ENCODE measurements around the gene SLC30A7. TPM values are rescaled to one million over a fixed set of nuclear protein-coding genes. Genes with fewer than 3 reads are reported as not detected.

The SLC30A7 gene
- total RNA-seq, 1 donor from 2014 or later: 14.2 TPM

DNA sequence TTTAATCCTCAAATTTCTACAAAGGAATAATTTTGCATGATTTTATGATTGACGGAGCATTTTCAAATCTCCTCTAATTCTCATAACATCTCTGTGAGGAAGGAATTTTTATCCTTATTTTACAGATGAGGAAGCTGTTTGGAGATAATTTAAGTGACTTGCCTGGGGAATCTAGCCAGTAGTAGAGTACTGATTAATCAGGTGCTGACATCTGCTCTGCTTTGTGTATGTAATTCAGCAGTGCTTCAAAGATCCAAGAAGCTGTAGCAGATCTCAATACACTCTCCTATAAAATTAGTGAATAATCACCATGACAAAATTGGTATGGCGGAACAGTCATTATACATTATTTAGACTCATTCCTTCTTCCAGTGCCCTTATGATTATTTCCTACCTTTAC, 83.7 kb downstream of the SLC30A7 start:
- H3K36me3 ChIP-seq: peaks cover 0 to 9% of the 10 kb centered on the region in 2 donors
- H3K4me1 ChIP-seq: no peaks in the 10 kb centered on the region
- no peak for DNase-seq (ENCODE audit: extremely low spot score in 2 of 2)
- H3K4me3 ChIP-seq: no peak overlapping the region
- no peaks in the 10 kb centered on the region for H3K9me3 ChIP-seq
- intact Hi-C loops (cut with DNase I): no loop called here
- no peak overlapping the region for H3K27ac ChIP-seq
- no peaks in the 10 kb centered on the region for H3K27me3 ChIP-seq
- TF ChIP-seq POLR2A (IDR thresholded peaks at IDR 0.05) (no peak), POLR2AphosphoS5 (IDR thresholded peaks at IDR 0.05; ENCODE audit: insufficient read depth in 1 of 2, low read depth in 1 of 2) (no peak)
- TF ChIP-seq, protein P1, sequence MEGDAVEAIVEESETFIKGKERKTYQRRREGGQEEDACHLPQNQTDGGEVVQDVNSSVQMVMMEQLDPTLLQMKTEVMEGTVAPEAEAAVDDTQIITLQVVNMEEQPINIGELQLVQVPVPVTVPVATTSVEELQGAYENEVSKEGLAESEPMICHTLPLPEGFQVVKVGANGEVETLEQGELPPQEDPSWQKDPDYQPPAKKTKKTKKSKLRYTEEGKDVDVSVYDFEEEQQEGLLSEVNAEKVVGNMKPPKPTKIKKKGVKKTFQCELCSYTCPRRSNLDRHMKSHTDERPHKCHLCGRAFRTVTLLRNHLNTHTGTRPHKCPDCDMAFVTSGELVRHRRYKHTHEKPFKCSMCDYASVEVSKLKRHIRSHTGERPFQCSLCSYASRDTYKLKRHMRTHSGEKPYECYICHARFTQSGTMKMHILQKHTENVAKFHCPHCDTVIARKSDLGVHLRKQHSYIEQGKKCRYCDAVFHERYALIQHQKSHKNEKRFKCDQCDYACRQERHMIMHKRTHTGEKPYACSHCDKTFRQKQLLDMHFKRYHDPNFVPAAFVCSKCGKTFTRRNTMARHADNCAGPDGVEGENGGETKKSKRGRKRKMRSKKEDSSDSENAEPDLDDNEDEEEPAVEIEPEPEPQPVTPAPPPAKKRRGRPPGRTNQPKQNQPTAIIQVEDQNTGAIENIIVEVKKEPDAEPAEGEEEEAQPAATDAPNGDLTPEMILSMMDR (IDR thresholded peaks at IDR 0.05): no peak

DNA sequence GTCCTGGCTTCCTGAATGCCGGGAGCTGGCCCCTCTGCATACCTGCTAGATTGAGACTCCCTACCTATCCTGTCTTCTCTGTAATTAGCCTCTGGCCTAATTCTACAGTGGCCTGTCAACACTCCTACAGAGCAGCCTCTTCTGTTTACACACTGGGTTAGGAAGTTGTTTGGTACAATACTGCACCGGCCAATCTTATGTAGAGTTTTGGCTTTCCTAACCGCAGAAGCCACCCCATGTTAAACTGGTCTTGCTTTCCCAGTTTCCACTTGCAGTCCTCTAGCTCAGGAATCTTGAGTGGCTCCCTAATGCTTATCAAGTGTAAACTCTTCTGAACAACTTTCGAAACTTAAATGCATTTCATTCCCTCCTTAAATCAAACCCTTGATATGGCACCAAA, 86.9 kb downstream of the SLC30A7 start:
- intact Hi-C loops (cut with DNase I): no loop called here
- Histone ChIP-seq H3K9me3 (no peaks in the 10 kb centered on the region), H3K27ac (no peak overlapping the region), H3K27me3 (no peaks in the 10 kb centered on the region), H3K36me3 (no peaks in the 10 kb centered on the region), H3K4me1 (no peaks in the 10 kb centered on the region), H3K4me3 (no peak overlapping the region)
- DNase-seq (ENCODE audit: extremely low spot score in 2 of 2): no peak
- TF ChIP-seq, protein P1 (IDR thresholded peaks at IDR 0.05): no peak
- TF ChIP-seq POLR2A (IDR thresholded peaks at IDR 0.05): no peak

DNA sequence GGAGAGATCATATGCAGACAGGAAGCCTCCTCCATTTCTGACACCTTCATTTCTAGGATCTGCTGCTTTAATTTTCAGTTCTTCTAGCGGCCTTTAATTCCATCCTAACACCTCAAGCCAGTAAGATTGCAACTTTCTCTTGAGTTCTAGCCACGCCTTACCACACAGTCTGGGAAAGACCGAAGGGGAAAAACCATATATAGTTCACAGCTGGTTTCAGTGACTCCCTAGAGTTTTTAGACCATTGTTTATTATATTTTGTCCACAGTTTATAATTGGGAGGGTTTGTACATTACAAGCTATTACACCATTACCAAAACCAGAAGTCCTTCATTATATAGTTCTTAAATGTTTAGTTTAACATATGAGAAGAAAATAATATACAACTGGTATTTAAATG, 92.2 kb downstream of the SLC30A7 start:
- TF ChIP-seq POLR2A (IDR thresholded peaks at IDR 0.05) (no peak), POLR2AphosphoS5 (IDR thresholded peaks at IDR 0.05; ENCODE audit: insufficient read depth in 1 of 2, low read depth in 1 of 2) (no peak)
- TF ChIP-seq, protein P1 (IDR thresholded peaks at IDR 0.05): no peak
- no peaks in the 10 kb centered on the region for H3K4me1 ChIP-seq
- intact Hi-C loops (cut with DNase I): no loop called here
- DNase-seq (ENCODE audit: extremely low spot score in 2 of 2): no peak
- no peaks in the 10 kb centered on the region for H3K36me3 ChIP-seq
- H3K27ac ChIP-seq: no peak overlapping the region
- no peaks in the 10 kb centered on the region for H3K27me3 ChIP-seq
- no peaks in the 10 kb centered on the region for H3K9me3 ChIP-seq
- H3K4me3 ChIP-seq: no peak overlapping the region

DNA sequence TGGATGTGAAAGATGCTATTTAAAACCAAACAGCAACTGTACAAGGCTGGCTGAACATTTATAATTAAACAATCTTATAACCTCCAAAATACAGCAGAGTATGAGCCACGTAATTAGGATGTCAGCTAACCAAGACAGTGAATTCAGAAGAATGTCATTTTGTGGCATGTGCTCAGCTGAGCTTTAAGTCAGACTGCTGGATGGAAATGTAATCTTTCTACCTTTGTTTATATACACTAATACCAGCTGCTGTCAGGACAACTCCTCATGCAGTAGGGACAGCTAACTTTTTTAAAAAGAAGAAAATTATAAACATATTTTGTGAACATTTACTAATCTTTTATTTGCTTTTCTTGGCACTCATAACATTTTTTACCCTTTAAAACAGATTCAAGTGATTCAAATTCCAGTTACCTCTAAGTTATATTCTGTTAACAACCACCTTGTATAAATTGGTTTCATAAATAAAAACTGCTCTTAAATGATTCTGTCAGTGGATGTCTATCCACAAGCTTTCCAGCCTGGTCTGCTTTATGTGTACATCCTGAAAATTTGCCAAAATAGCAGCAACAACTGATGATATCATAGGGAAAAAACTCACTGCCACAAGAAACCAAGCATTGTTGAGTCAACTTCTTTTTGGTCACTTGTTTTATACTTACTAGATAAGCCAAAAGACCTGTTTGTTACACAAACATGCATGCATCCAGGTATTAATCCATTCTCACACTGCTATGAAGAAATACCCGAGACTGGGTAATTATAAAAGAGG, 93.6 kb downstream of the SLC30A7 start:
- no peaks in the 10 kb centered on the region for H3K27me3 ChIP-seq
- no peaks in the 10 kb centered on the region for H3K36me3 ChIP-seq
- no peaks in the 10 kb centered on the region for H3K4me1 ChIP-seq
- TF ChIP-seq POLR2AphosphoS5 (IDR thresholded peaks at IDR 0.05; ENCODE audit: insufficient read depth in 1 of 2, low read depth in 1 of 2) (no peak), POLR2A (IDR thresholded peaks at IDR 0.05) (no peak)
- TF ChIP-seq, protein P1 (IDR thresholded peaks at IDR 0.05): no peak
- H3K27ac ChIP-seq: no peak overlapping the region
- no peak overlapping the region for H3K4me3 ChIP-seq
- intact Hi-C loops (cut with DNase I): no loop called here
- no peaks in the 10 kb centered on the region for H3K9me3 ChIP-seq
- DNase-seq (ENCODE audit: extremely low spot score in 2 of 2): no peak

DNA sequence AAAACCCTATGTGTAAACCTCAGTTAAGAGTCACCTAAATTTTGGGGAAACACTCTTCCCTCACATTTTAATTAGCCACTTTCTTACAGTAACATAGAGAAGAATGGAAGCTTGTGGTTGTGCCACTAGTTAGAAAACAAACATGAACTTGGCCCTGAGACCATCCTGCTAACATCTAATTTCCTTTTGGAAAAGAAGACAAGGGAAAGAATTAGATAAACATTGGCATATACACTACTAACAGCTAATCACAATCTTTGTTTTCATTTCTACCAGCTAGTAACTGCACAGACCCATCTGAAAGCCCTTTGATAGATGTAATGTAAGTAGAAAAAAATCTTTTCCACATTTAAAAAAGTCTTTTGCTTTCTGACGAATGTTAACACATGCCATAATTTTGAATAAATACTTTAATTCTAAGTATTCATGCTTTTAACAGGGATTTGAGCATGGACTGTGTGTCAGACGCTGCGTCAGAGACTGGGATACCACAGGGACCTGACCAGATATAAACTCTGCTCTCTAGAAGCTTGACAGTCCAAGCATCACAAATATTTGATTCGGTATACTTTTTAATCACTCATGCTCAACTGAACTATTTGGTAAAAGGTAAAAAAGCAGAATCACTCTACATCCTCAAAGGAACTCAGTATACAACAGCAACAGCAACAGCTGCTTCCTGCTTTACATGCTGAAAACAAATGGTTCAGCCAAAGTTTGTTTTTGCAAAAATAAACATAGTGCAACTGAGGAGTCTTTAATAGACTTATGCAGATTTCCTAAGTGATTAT, 99.5 kb downstream of the SLC30A7 start:
- H3K27me3 ChIP-seq: no peaks in the 10 kb centered on the region
- no peaks in the 10 kb centered on the region for H3K9me3 ChIP-seq
- no peak overlapping the region for H3K27ac ChIP-seq
- TF ChIP-seq POLR2A (IDR thresholded peaks at IDR 0.05) (no peak), POLR2AphosphoS5 (IDR thresholded peaks at IDR 0.05; ENCODE audit: insufficient read depth in 1 of 2, low read depth in 1 of 2) (no peak)
- TF ChIP-seq, protein P1 (IDR thresholded peaks at IDR 0.05): no peak
- no peaks in the 10 kb centered on the region for H3K4me1 ChIP-seq
- H3K36me3 ChIP-seq: peaks cover 0 to 5% of the 10 kb centered on the region in 2 donors
- no peak overlapping the region for H3K4me3 ChIP-seq
- intact Hi-C loops (cut with DNase I): no loop called here
- no peak for DNase-seq (ENCODE audit: extremely low spot score in 2 of 2)
